Activated CD4-positive, alpha-beta T cell treated with anti-CD3 and anti-CD28 coated beads for 4 hours (primary cell): Measurements from ENCODE around the gene MYBBP1A.

Source experiments
- DNase-seq, 2 donors: peaks; one replicate each; pipeline ENCODE4 v3.0.0-alpha.2; 2020

The MYBBP1A gene

GRCh38 chr17:4565209-4566141 is 10.3 kb upstream of the MYBBP1A start:
- DNase-seq, result peak; percentile 41

GRCh38 chr17:4562015-4562969 is 7.1 kb upstream of the MYBBP1A start:
- no peak for DNase-seq

GRCh38 chr17:4560837-4561256 is 5.7 kb upstream of the MYBBP1A start:
- DNase-seq, result no peak

- DNase-seq, result no peak
Measured at GRCh38 chr17:4560421-4560820, 5.2 kb upstream of the MYBBP1A start, which contains the start of gene GGT6. Gene GGT6 (minus strand): TSS chr17:4560577. CDS start chr17:4560521, 56 bp downstream.

- DNase-seq, result no peak
Measured at GRCh38 chr17:4559966-4560365, 4.8 kb upstream of the MYBBP1A start.

- DNase-seq, result no peak
Measured at GRCh38 chr17:4559139-4559791, 4.1 kb upstream of the MYBBP1A start.

GRCh38 chr17:4558347-4558971 is 3.3 kb upstream of the MYBBP1A start:
- DNase-seq, result no peak

- no peak for DNase-seq
Measured at GRCh38 chr17:4557626-4558346, 2.6 kb upstream of the MYBBP1A start.

- DNase-seq, result no peak
Measured at GRCh38 chr17:4556996-4557395, 1.8 kb upstream of the MYBBP1A start.

GRCh38 chr17:4555873-4556759 is 932 bp upstream of the MYBBP1A start:
- DNase-seq, result no peak

GRCh38 chr17:4554441-4554996 is 665 bp downstream of the MYBBP1A start:
- DNase-seq, result no peak

GRCh38 chr17:4553669-4554068 is 1.5 kb downstream of the MYBBP1A start:
- DNase-seq, result no peak

- no peak for DNase-seq
Measured at GRCh38 chr17:4551796-4552525, 3.2 kb downstream of the MYBBP1A start.

GRCh38 chr17:4551141-4551540 is 4.0 kb downstream of the MYBBP1A start:
- DNase-seq, result no peak

- no peak for DNase-seq
Measured at GRCh38 chr17:4550534-4551039, 4.6 kb downstream of the MYBBP1A start.

GRCh38 chr17:4549781-4550533 is 5.2 kb downstream of the MYBBP1A start:
- no peak for DNase-seq

GRCh38 chr17:4548721-4549531 is 6.3 kb downstream of the MYBBP1A start:
- no peak for DNase-seq

GRCh38 chr17:4548061-4548461 is 7.1 kb downstream of the MYBBP1A start:
- DNase-seq, result no peak
